GF-D8 (cell line): ENCODE results near the gene TH.

Experiments used
- DNase-seq: peaks from one replicate; lab custom pipeline; 2025; lab: John Stamatoyannopoulos, UW

TH gene

DNA sequence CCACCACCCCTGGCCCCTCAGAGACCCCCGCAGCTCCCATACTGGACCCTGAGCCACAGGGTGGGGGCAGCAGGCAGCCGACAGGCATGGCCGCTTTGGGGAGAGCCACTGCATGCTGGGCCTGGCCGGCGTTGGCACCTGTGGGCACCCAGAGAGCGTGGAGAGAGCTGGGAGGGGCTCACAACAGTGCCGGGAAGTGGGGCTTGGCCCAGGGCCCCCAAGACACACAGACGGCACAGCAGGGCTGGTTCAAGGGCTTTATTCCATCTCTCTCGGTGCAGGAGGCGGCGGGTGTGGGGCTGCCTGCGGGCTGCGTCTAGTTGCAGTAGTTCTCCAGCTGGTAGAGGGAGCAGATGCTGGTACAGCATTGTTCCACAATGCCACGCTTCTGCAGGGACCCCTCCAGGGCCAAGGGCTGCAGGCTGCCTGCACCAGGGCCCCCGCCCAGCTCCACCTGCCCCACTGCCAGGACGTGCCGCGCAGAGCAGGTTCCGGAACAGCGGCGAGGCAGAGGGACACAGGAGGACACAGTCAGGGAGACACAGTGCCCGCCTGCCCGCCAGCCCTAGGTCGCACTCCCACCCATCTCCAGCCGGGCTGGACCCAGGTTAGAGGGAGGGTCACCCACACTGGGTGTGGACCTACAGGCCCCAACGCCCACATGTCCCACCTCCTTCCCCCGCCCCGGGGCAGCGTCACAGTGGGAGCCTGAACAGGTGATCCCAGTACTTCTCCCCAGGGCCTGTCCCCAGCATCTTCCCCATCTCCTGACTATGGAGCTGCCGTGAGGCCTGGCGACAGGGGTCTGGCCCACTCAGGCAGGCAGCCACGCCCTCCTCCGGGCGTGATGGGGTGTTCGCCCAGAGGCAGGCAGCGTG is 11.8 kb downstream of the TH start:
- DNase-seq = no peak

DNA sequence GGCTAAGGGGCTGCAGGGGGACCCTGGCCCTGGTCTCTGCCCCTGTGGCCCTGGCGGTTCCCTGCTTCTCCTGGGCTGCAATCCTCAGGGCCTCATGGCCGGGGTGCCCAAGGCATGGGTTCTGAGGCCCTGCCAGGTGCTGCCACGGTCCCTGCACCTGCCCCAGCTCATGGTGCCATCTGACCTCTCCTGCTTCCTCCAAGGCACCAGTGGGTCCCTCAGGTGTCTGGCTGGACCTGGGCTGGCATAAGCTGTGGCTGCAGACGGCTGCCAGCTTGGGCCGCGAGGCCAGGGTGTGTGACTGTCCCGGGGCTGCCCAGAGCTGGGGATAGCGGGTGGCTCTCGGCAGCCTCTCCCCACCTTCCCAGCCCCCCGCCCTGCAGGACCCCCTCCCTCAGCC is 12.6 kb downstream of the TH start:
- DNase-seq = no peak

DNA sequence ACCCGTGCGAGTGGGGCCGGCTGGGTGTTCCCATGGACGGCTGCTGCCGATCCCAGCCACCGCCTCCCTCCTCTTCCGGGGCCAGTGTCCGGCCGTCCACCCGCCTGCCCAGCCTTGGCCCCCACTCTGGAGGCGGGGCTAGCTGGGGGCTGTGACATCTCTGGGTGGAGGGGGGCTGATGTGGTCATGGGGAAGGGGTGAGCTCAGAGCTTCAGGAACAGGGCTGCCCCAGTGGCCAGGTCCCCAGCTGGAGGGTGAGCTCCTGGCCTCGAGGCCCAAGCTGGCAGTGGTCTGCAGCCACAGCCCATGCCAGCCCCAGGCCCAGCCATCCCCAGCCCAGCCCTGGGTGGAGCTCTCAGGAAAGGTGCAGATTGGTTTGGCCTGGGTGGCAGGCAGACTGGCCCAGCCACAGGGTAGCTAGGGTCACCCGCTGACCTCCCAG is 13.3 kb downstream of the TH start:
- DNase-seq = no peak

DNA sequence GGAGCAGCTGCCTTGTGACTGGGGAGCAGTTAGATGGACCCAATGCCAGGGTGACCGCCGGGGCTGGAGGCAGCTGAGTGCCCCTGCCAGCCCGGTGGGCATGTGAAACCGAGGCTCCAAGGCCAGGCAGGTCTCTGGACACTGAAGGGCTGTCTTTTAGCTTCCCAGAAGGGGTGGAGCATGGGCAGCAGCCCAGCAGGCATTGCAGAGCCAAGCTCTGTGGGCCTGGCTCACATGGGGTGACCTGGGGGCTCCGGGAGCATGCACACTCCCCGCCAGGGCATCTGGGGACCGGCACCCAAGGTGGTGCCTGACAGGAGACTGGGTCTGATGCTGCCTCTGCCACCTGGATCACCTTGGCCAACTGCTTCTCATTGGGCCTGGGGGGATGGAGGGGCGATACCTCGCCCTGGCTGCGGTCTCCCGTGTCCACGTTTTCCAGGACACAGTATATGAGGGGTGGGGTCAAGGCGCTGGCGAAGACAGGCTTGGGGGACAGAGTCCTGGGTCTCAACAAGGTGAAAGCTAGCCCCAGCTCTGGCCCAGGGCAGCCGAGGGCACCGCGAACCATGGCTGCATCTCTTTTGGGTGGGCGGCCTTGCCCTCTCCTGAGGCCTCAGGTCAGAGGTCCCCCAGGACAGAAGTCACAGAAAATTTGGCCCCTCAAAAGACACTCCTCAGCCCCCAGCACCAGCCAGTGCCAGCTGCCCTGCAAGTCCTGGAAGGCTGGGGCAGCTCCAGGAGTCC is 14.1 kb downstream of the TH start:
- DNase-seq = no peak

DNA sequence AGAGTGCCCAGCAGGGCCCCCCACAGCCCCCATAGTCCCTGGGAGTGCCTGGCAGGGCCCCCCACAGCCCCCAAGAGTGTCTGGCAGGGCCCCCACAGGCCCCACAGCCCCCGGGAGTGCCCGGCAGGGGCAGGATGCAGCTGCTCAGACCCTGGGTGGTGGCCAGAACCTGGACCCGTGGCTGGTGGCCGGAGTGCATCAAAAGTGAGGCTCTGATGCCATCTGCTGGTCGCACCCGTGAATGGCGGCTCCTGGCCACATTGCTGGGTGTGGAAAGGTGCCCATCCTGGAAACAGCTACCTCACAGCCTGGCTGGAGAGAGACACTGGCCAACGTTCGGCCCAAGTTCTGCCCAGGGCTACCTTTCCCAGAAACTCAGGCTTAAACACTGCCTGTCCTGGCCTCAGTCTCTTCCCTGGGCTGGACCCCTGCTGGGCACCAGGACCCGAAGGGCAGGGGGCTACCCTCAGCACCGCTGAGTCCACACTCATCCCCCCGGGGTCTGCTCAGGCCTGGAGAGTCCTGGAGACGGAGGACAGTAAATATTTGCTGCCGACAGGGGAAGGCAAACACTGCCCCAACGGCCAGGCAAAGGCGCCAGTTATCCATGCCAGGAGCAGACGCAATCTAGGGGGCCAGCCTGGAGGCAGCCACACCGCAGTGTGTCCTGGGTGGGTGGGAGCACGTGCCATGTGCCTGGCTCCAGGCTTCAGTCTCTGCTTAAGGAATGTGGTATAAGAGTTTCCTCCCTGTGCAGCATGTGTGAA is 15.0 kb downstream of the TH start:
- no peak for DNase-seq

DNA sequence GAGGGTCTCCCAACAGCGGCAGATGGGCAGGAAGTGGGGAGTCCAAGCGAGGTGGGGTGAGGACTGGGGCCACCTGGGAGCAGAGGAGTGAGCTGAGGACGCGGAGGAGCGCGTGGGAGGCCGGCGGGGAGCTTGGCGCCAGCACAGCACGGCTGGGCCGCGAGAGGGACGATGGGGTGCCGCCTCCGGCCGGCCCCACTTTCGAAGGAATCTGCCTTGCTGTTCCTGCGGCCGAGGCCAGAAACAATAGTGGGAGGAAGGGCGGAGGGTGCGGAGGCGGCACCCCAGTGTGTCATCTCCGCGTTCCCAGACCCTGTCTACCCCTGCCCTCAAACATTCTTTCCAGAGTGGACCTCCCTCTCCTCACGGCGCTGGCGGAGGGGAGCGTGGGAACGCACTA is 16.1 kb downstream of the TH start:
- DNase-seq = no peak

DNA sequence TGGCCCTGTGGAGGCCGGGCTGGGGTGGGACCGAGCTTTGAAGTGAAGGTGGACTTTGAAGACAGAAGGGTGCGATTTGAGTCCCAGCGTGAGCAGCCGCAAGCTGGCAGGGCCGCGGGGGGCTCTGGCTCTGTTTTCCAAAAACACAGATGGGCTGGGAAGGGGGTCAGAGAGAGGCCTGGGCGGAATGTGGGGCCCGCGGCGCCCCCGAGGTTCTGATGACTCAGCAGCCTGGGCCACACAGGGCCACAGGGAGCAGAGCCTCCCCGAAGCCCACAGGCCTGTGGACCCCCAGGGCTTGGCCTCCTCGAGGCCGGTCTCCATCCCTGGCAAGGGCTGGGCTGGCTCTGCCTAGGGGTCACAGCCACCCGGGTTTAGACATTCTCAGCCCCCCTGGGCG is 16.7 kb downstream of the TH start:
- DNase-seq = no peak

DNA sequence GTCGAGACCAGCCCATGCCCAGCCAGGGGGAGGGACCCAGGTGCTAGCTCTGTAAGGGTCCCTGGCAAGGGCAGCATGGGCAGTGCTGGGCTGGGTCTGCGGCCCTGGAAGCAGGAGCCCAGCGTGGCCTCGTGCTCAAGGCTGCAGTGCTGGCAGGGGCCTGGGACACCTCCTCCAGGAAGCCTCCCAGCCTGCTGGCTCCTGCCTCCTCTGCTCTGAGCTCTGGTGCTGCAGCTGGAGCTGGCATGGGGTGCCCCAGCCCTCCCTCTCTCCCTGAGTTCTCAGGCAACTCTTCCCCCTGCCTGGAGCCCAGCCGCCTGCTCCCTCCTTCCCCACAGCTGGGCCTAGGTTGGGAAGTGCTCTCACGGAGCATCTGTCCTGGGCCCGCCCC is 17.4 kb downstream of the TH start:
- no peak for DNase-seq

DNA sequence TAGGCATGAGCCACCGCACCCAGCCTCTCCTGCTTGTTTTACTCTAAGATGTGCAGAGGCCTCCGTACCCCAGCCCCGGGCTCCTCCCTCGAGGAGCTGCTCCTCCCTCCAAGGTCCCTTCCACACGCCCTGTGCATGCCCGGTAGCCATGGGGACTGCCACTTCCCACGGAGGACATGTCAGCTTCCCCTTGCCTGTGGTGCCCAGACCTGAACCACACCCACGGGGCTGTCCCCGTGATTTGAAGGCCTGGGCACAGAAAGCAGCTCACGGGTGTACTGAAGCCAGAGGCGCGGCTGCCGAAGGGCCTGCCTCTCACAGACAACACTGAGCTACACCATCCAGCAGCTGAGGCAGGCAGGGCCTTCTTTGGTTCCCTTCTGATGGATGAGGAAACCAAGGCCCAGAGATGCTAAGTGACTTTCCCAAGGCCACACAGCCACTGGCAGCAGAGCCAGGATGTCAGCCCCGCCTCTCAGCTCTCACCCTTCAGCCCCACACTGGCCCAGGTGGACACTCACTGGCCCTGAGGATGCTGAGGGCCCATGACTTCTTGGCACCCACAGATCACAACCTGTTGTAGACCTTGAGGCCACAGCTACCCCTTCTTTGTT is 17.9 kb downstream of the TH start:
- DNase-seq = no peak

DNA sequence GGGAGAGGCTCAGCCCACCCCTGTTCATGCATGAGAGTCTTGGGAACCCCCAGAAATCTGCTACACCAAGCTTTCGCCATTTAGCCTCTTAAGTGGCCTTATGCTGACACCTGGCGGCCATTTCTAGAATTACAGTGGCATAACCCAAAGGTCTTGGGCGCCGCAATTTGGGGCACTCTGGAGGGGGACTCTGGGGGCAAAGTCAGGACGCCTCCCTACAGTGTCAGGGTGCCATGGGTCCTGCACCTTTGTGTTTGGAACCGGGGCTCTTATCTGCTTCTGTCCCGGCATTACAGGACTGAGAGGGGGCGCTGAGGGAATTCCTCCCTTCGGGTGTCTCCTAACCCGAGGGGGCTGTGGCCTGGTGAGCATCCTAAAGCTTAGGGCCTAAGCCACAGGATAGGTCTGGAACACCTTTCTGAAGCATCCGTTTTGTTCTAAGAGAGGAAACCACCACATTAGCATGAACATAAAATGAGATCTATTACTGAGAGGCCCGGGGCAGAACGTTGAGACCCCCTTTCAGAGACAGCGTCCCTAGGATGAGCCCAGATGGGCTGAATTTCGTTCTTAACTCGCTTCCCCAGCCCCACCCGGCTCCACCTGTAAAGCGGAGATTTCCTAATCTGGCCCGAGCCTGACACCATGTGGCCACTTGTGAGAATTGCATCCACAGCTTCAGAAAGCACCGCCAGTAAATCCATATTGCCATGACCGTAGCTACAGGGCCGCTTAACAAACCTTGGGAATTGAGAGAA is 19.9 kb downstream of the TH start:
- DNase-seq = no peak

DNA sequence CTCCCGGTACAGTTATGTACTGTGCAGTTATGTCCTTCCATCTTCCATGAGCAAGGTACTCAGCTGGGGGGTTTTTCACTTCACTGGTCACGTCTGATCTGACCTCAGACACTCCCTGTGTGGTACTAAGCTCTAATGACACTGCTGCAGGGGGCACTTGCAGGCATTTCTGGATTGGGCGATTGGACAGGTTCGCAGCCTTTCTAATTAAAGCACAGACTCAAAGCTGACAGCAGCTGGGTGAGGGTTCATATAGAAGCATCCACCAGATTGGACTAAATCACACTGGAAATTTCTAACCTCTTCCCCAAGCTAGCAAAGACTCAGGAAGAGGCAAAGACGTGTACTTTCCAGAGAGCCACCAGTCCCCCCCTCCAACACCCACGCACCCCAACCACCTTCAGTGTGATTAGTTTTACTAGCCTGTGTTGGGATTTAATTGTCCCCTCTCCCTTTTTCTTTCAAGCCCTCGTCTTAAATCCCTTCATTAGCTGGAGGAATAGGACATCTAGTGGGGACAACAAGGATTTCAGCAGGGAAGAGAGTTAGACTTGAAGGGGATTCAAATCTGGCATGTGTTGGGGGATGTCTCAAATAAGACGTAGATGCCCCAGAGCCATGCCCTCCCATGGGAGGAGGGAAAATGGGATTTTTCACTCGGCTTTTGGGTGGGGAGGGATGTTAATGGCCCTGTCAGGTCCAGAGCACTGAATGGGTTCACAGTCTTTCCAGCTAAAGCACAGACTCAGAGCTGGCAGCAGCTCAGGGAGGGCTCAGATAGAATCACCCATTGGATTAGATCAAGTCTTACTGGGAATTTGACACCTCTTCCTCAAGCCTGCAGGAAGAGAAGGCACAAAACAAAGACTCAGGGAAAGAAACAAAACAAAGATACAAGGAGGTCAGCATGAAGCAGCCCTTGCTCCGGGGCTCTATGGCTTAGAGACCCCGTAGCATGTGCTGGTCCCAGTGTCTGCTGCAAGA is 21.5 kb downstream of the TH start:
- DNase-seq = no peak

DNA sequence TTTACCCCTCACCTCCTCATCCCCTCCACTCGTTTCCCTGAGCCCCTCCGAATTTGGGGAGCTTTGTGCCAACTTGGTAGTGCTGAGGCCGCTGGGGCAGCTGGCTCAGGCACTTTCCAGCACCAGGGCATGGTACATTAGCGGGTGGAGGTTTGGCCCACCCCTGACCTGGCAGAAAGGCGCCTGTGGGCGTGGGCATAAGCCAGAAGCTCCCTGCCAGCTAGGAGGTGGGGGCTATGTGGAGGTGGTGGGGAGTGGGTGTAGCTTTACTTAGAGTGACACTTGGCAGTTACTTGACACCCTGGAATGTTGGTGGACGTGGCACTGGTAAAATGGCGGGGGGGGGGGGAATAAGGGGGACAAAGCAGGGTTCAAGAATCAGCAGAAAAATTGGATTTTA is 22.2 kb downstream of the TH start:
- no peak for DNase-seq

DNA sequence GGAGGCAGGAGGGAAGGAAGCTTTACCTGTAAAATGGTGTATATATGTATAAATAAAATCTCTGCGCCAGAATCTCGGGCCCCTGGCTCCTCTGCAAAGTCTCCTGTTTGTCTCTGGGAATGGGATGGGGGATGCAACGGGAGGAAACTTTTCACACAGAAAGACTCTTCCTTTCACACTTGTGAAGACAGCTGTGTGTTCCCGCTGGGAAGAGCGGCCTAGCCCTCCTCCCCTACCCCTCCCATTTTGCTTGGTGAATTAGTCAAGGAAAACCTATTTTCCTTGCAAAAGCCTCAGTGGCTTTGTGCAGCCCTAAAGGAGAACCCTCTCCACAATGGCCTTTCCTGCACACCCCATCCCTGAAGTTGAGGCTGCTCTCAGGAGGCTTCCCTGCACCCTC is 23.0 kb downstream of the TH start:
- DNase-seq = no peak

DNA sequence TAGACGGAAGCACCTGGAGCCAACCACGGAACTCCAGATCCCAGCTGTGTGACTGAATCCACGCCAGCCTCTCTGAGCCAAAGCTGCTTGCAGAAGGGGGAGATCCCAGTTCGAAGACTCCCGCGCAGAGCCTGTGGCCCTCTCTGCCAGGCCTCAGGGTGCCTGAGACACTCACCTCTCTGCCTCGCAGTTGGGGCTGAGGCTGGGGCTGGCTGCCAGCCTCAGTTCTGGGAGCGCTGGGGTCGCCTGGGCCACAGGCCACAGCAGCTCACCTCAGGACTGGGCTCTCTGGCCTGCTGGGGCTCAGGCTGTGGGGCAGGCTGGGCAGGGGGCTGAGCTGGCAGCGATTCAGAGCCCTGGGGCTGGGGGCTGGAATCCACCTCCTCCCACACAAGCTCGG is 24.2 kb downstream of the TH start:
- DNase-seq = no peak

DNA sequence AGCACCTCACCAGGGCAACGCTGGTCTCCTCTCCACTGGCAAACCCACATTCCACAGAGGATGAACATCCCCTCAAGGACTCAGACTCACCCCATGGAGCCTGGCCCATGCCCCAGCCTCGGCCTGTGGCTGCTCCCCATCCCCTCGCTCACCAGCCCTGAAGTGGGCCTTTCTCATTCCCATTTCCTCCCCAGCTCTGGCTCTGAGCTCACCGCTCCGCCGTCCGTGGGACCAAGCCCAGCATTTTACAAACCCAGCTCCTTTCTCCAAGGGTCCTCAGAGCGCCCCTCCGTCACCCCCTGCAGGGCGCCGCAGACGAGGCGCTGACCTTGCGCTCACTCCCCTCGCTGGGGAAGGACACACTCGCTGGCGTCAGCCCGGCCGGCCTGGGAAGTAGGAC is 25.6 kb downstream of the TH start:
- no peak for DNase-seq

DNA sequence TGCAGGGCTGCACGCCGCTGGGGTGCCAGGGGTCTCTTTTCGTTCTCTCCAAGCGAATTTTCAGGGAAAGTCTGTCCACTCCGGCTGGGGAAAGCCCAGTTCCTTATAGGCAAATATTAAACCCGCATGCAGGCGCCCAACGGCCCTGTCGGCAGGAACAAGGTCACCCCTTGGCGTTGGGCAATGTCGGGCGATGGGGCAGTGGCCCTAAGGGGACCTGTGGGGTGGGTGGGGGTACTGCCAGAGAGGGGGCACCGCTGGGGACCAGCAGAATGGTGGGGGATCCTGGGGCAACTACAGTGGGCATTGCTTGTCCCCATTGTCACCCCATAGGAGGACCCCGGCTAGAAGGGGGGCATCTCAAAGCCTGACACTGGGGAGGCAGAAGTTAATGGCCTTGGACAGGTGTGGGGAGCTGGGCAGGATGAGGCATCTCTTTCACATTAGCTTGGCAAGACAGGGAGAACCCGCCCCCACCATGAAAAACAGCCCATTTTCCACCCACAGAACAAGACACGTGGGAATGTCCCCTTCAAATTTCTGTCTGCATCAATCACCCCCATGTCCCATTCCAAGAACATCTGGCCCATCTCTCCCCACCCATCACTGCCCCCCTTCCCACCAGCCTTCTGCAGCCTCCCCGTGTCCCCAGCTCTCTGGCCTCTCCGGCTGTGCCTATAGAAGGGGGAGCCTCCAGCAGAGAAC is 26.9 kb downstream of the TH start:
- DNase-seq = no peak

DNA sequence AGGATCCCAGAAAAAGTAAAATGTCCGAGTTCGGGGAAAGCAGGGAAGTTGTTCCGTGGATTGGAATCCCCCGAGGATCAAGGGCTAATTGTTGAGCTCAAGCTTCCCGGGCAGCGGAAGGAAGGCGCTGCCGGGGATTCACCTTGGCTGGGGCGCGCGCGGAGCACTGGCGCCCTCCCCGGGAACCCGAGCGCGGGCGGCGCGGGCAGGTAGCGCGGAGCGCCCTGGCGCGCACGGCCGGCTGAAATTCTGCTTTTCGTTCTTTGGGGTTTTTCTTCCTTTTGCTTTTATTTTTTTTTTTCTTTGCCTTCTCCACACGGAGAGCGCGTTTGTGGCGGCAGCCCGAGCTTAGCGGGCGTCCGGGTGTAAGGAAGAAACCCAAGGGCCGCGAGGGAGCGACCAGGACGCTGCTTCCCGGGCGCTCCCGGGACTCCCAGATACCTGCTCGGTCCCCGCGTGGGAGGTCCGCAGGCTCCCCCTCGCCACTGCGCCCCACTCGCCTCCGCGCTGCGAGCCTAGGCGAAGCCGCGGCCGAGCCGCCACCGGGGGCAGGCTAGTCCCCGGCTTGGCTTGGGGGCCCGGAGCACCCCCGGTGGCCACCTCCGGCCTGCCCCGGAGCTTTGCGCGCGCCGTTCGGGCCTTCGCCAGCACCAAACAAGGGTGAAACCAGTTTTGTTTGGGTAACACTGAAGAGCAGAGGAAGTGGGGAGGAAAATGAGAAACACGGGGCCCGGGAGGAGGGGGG is 27.6 kb downstream of the TH start:
- DNase-seq = no peak

DNA sequence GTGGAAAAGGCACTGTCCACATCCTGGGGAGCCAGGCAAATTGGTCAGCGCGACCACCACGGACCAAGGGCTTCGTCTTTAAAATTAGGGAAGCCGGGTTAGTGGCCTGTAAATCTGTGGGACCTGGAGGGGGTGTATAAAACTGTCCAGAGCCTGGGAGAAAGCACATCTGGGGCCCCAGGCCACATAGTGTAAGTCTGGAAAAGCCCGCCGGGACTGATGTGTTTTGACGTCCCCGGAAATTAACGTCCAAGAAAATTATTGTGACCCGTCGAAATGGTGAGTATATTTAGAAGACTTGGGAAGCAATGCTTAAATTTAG is 28.2 kb downstream of the TH start:
- DNase-seq = no peak

DNA sequence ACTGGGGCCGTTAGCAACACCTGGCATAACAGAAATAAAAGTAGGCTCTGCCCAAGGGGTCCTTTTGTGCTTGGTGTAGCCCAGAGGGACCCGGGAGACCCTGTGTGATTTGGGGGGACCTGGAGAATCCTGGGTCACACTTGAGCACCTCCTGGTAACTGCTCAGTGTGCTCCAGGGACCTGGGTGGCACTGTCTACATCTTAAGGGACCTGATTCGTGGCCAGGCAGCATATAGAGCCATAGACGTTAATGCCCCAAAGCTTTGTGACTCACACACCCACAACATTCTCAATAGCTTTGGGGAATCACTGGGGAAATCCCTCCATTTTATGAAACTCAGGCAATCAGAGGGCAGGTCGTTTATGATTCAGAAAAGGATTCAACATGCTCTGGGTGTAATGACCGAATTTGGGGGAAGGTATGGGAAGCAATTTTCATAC is 28.8 kb downstream of the TH start:
- DNase-seq = no peak
